ENCODE results near the gene CLEC3B. TPM values are rescaled to one million over a fixed set of nuclear protein-coding genes. Genes with fewer than 3 reads are reported as not detected.

Gene CLEC3B
- total and polyA plus RNA-seq, 2 donors (not counting 1 experiment from before 2014, with no cell fraction given) = 0.82 TPM; not detected in 1

- Mint-ChIP-seq H3K27ac (no peak overlapping the region), H3K4me3 (no peak overlapping the region), H3K4me1 (peaks cover 5% of the 10 kb centered on the region), H3K27me3 (peaks cover 9% of the 10 kb centered on the region), H3K9me3 (ENCODE audit: insufficient read depth) (no peaks in the 10 kb centered on the region)
- no peak overlapping the region for H3K4me3 ChIP-seq (ENCODE audit: control extremely low read depth in 1 of 5, extremely low read depth in 1 of 5, insufficient read depth in 1 of 5, low read depth in 2 of 5, low read length in 4 of 5)
- no peak overlapping the region for H3K4me2 ChIP-seq (replicated peaks; ENCODE audit: low read depth, low read length, poor library complexity, severe bottlenecking)
- ChIA-PET CTCF (no interaction called here), POLR2A (no interaction called here)
- no peaks in the 10 kb centered on the region for H3K4me1 ChIP-seq (ENCODE audit: control insufficient read depth in 2 of 2, insufficient read depth in 2 of 2, low read length in 2 of 2)
- no peaks in the 10 kb centered on the region for H4K20me1 ChIP-seq (ENCODE audit: control insufficient read depth, insufficient read depth, low read length, poor library complexity, severe bottlenecking)
- H3K9ac ChIP-seq (ENCODE audit: low read length) = no peak overlapping the region
- intact Hi-C loops (cut with micrococcal nuclease) = no loop called here
- H3K27me3 ChIP-seq (replicated peaks in 1 of 4; ENCODE audit: control extremely low read depth in 1 of 4, control insufficient read depth in 3 of 4, insufficient read depth in 4 of 4, low read length in 3 of 4) = peaks cover 0 to 2% (median 0%) of the 10 kb centered on the region in 4 experiments
- WGBS (ENCODE audit: insufficient coverage) = 100% methylated on average over 2 of the region's 3 CpGs
- H3K27ac ChIP-seq (ENCODE audit: low read length in 2 of 2) = no peak overlapping the region
- DNase-seq = no peak
- ATAC-seq (ENCODE audit: low read depth) = no peak
- H3K79me2 ChIP-seq (ENCODE audit: control insufficient read depth, insufficient read depth, low read length) = no peaks in the 10 kb centered on the region
- H3K36me3 ChIP-seq (replicated peaks in 1 of 2; ENCODE audit: control extremely low read depth in 1 of 2, control insufficient read depth in 1 of 2, extremely low read depth in 1 of 2, insufficient read depth in 2 of 2, low read length in 1 of 2) = no peaks in the 10 kb centered on the region
- H2AFZ ChIP-seq (ENCODE audit: insufficient read depth, low read depth, low read length, poor library complexity, severe bottlenecking) = no peak overlapping the region
- no peak for TF ChIP-seq EZH2 (IDR thresholded peaks at IDR 0.05; ENCODE audit: borderline replicate concordance, insufficient read depth, low read depth, low read length, poor library complexity, severe bottlenecking)
- no peak for TF ChIP-seq CTCF (IDR thresholded peaks at IDR 0.05)
- H3K9me3 ChIP-seq (ENCODE audit: control extremely low read depth in 1 of 3, control insufficient read depth in 2 of 3, insufficient read depth in 1 of 3, low read length in 2 of 3) = no peaks in the 10 kb centered on the region
Observed at GRCh38 chr3:45067941-45068340, 41.8 kb downstream of the CLEC3B start.

GRCh38 chr3:45071075-45071474 lies 45.0 kb downstream of the CLEC3B start:
- H3K4me3 Mint-ChIP-seq = no peak overlapping the region
- H3K27me3 Mint-ChIP-seq = peaks cover 12% of the 10 kb centered on the region
- no peaks in the 10 kb centered on the region for H3K79me2 ChIP-seq (ENCODE audit: control insufficient read depth, insufficient read depth, low read length)
- intact Hi-C loops (cut with micrococcal nuclease) = no loop called here
- no peak overlapping the region for H3K9ac ChIP-seq (ENCODE audit: low read length)
- H3K36me3 ChIP-seq (replicated peaks in 1 of 2; ENCODE audit: control extremely low read depth in 1 of 2, control insufficient read depth in 1 of 2, extremely low read depth in 1 of 2, insufficient read depth in 2 of 2, low read length in 1 of 2) = no peaks in the 10 kb centered on the region
- no peaks in the 10 kb centered on the region for H4K20me1 ChIP-seq (ENCODE audit: control insufficient read depth, insufficient read depth, low read length, poor library complexity, severe bottlenecking)
- no peak for ATAC-seq (ENCODE audit: low read depth)
- peaks cover 0 to 4% (median 1%) of the 10 kb centered on the region in 4 experiments for H3K27me3 ChIP-seq (replicated peaks in 1 of 4; ENCODE audit: control extremely low read depth in 1 of 4, control insufficient read depth in 3 of 4, insufficient read depth in 4 of 4, low read length in 3 of 4)
- no peaks in the 10 kb centered on the region for H3K9me3 Mint-ChIP-seq (ENCODE audit: insufficient read depth)
- H3K4me2 ChIP-seq (replicated peaks; ENCODE audit: low read depth, low read length, poor library complexity, severe bottlenecking) = no peak overlapping the region
- ChIA-PET CTCF (interaction anchor here (1.0 to 1.3 kb wide), 2 partner anchors 9 to 11 kb away, joined by 3 read pairs; no protein-coding TSS in a partner anchor), POLR2A (no interaction called here)
- no peak for DNase-seq
- H3K4me1 Mint-ChIP-seq = no peaks in the 10 kb centered on the region
- H3K27ac ChIP-seq (ENCODE audit: low read length in 2 of 2) = no peak overlapping the region
- H3K9me3 ChIP-seq (ENCODE audit: control extremely low read depth in 1 of 3, control insufficient read depth in 2 of 3, insufficient read depth in 1 of 3, low read length in 2 of 3) = no peaks in the 10 kb centered on the region
- H3K27ac Mint-ChIP-seq = no peak overlapping the region
- no peaks in the 10 kb centered on the region for H3K4me1 ChIP-seq (ENCODE audit: control insufficient read depth in 2 of 2, insufficient read depth in 2 of 2, low read length in 2 of 2)
- H2AFZ ChIP-seq (ENCODE audit: insufficient read depth, low read depth, low read length, poor library complexity, severe bottlenecking) = no peak overlapping the region
- H3K4me3 ChIP-seq (ENCODE audit: control extremely low read depth in 1 of 5, extremely low read depth in 1 of 5, insufficient read depth in 1 of 5, low read depth in 2 of 5, low read length in 4 of 5) = no peak overlapping the region
- TF ChIP-seq CTCF (IDR thresholded peaks at IDR 0.05) = no peak
- no peak for TF ChIP-seq EZH2 (IDR thresholded peaks at IDR 0.05; ENCODE audit: borderline replicate concordance, insufficient read depth, low read depth, low read length, poor library complexity, severe bottlenecking)

All from B cell (primary cell).